Suppressor macrophage treated with lipopolysaccharide for 4 hours (primary cell): Measurements from ENCODE around the gene MYO1E.
"Not testable (repeated sequence)": the region's sequence is repeated elsewhere in the genome, so short reads cannot be mapped to it uniquely, and the experiment has no call there.

ENCODE experiments used
- DNase-seq: peaks from one replicate; pipeline ENCODE4 v3.0.0-alpha.2; 2020

The MYO1E gene

DNA sequence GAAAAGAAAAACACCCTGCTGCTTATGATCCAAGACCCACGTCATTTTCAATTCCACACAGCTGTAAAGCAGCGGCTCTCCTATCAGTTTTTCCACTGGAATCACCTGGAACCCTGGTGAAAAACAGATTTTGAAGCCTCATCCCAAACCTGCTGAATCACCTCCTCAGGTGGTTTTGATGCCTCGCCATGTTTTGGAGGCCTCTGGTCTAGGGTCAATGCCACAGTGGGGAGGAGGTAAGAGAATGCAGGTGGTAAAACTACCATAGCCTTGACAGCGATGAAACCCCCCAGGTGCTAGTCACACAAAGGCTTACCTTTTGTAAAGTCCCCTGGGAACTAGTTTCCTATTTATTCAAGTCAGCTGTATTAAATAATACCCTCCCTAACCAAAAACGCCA is 24.8 kb downstream of the MYO1E start:
- DNase-seq = no peak

GRCh38 chr15:59346951-59347350 is 25.7 kb downstream of the MYO1E start:
- no peak for DNase-seq

DNA sequence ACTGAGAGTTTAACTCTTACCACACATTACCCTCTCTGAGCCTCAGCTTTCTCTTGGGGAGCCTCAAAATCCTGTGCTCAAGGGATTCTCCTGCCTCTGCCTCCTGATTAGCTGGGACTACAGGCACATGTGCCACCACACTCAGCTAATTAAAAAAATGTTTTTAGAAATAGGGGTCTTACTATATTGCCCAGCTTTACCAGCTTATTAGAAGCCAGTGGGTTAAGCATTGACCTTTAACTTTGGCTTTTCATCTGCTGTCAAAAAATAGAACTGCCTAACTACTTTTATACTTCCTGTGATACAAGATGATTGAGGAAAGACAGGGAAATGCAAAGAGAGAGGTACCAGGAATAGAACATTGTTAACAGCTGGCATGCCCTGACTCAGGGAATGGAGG is 27.3 kb downstream of the MYO1E start:
- no peak for DNase-seq

- no peak for DNase-seq
Observed at GRCh38 chr15:59344311-59344710, 28.4 kb downstream of the MYO1E start.

GRCh38 chr15:59340325-59340724 is 32.3 kb downstream of the MYO1E start:
- no peak for DNase-seq

DNA sequence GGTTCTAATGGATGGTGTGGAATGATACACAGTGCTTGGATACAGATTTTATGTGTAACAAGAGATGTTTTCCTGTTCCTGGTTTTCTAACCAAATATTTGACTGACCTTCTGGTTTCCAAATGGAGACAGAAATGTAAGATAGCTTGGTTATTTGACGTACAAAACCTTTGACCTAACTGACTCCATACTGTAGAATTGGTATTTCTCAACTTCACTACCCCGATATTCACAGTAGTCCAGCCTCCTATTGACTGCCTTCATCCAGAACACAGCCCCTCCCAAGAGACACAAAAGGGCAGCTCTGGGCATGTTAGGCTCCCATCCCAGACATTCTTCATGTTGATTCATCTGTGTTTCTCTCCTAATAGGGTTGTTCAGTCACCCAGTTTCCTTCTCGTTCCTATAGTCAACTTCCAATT is 33.4 kb downstream of the MYO1E start:
- no peak for DNase-seq

DNA sequence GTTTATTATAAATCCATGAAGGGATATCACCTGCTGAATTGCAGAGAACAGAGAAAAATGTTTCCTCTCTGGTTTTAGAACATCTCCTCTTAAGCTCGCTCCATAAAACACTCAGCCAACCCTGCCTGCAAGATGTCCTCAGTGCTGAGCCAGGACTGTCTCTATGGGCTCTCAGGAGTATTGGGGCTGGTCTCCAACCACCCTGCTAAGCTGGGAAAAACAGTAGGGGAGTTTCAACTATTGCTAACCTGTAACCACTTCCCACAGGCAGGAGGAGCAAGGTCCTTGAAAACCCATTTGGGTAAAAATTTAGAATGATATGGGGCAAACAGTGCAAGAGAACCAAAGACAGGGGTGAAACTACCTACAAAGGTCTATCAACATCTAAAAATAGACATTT is 34.3 kb downstream of the MYO1E start:
- DNase-seq = no peak

GRCh38 chr15:59336725-59337124 is 35.9 kb downstream of the MYO1E start:
- not testable (repeated sequence) for DNase-seq

DNA sequence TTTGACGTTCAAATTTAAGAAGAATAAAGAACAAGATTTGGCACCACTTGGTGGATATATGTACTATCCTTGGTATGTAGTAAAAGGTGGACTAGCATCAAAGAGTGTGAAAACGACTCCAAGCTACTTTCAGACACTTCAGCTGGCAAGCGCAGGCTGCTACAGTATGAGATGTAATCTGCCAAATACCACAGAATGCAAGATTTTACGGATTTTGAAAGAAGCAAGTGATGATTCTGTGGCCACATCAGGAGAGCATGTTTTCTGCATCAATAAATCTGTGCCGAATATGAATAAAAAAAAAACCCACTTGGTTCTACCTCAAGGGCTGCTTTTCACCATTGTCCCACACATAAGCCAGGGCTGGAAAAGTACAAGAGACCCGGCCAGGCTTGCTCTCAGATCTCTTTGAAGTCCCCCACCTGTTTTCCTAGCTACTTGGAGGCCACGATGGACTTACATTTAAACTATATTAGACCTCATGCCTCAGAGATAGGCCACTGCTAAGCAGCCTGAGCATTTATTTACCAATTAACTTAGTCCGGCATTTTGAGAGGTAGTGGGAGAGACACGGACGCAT is 37.4 kb downstream of the MYO1E start:
- DNase-seq = no peak

GRCh38 chr15:59334076-59334415 is 38.6 kb downstream of the MYO1E start:
- no peak for DNase-seq

DNA sequence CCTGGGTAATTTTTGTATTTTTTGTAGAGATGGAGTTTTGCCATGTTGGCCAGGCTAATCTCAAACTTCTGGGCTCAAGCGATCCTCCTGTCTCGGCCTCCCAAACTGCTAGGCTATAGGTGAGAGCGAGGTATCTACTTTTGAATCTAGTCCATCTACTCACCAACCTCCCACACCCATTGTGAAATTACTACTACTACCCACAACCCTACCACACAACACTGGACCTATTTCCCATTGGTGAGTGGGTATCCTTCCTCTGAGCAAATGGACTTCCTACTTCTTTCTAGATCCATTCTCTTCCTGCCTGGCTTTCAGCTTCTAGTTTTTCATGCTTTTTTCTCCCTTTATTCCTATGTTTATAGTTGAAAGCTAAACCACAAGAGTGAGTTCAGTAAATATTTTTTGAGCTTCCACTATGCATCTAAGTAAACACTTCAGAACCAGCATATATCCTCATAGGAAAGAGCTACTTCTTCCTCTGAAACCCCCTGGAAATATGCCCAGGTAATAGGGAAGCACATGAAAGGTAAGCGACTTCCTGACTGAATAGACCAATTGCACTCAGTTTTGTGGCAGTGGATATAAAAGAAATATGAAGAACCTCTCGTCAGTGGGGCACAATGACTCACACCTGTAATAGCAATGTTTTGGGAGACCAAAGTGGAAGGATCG is 39.1 kb downstream of the MYO1E start:
- no peak for DNase-seq

DNA sequence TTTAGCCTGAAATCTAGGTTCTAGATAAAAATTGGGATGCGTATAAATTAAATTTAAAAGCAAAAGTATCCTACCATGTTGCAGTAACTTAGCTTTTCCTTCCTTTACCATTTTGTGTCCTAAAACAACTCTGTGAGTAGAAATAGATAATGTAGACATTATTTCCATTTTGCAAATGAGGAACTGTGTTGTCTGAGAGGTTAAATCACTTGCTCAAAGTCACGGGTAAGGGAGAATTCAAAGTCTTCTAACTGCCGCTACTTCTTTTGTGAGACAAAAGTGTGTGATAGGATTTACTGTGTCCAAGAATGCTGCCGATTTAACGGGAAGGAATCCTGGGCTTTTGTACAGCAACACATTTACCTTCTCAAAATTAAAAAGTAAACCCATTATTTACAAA is 40.7 kb downstream of the MYO1E start:
- peak; percentile 26 for DNase-seq

DNA sequence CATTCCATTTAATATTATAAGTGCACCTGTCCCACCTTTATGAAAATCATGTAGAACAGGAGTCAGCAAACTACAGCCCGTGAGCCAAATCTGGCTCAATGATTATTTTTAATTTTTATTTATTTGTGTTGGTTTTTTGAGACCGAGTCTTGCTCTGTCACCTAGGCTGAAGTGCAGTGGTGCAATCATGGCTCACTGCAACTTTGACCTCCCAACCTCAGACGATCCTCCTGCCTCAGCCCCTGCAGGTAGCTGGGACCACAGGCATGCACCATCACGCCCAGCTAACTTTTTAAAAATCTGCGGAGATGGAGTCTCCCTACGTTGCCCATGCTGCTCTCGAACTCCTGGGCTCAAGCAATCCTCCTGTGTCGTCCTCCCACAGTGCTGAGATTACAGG is 42.0 kb downstream of the MYO1E start:
- DNase-seq = no peak

- DNase-seq = peak; percentile 54
Observed at GRCh38 chr15:59329570-59330350, 42.9 kb downstream of the MYO1E start.

- DNase-seq = no peak
Observed at GRCh38 chr15:59329091-59329490, 43.6 kb downstream of the MYO1E start.

DNA sequence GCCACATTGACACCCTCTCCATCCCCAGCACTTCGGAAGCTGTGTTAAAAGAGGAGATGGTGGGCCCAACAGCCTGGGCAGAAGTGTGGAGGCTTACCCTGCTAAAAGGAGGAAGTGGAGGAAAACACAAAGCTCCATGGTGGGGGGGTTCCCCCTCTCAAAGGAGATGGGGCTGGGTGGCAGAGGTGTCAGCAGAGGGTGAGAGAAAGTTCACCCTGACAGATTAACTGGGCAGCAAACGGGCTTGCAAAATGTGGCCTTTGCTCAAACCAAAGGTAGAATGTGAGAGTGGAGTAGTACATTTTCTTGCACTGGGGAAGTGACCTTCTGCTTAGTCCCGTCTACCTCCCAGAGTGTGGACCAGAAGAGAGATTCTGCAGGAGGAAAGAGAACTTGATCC is 44.7 kb downstream of the MYO1E start:
- DNase-seq = peak; percentile 51

DNA sequence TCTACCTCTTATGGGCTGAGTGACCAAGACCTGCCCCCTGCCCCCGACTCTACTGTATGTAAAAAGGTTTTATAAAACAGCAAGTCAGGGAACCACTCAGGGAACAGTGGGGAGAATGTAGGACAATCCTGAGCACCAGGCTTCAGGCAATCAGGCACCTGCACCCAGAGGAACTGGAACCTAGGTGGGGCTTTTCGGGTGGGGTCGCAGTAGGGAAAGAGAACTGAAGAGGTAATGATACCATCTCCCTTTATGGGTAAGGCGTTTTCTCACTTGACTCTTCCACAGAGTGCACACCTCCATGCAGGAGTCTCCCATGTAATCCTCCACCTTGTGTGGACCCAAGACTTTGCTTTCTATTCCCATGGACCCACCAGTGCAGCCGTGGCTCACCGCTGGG is 45.8 kb downstream of the MYO1E start:
- no peak for DNase-seq

DNA sequence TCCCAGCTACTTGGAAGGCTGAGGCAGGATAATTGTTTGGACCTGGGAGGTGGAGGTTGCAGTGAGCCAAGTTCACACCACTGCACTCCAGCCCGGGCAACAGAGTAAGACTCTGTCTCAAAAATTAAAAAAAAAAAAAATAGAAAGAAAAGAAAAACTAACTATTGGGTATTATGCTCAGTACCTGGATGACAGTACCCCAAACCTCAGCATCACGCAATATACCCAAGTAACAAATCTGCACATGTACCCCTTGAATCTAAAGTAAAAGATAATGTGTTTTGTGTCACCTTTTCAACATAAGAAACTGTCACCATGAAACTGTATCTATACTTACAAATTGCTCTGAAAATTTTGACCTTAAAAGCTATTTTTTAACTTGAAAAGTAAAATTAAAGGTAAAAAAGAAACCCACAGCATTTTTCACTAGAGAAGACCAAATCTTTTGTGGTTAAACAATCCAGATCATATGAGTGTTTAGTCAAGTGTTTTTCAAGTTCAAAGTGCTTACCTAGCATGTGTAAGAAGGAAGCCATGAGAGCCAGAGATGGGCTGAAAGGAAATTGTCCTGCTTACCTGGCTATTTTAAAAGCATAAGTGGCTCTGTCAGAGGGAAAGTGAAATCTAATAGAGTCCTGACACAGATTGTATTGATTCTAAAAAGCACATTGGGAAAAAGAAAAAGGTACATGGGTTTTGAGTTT is 50.5 kb downstream of the MYO1E start:
- DNase-seq = no peak

DNA sequence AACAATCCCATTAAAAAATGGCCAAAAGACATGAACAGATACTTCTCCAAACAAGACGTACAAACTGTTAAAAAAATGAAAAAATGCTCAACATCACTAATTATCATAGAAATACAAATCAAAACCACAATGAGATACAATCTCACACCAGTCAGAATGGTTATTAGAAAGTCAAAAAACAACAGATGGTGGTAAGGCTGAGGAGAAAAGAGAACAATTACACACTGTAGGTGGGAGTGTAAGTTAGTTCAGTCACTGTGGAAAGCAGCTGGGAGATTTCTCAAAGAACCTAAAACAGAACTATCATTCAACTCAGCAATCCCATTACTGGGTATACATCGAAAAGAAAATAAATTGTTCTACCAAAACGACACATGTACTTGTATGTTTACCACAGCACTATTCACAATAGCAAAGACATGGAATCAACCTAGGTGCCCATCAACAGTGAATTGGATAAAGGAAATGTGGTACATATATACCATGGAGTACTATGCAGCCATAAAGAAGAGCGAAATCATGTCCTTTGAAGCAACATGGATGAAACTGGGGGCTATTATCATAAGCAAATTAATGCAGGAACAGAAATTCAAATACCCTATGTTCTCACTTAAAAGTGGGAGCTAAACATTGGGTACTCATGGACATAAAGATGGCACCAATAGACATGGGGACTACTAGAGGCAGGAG is 51.5 kb downstream of the MYO1E start:
- no peak for DNase-seq

DNA sequence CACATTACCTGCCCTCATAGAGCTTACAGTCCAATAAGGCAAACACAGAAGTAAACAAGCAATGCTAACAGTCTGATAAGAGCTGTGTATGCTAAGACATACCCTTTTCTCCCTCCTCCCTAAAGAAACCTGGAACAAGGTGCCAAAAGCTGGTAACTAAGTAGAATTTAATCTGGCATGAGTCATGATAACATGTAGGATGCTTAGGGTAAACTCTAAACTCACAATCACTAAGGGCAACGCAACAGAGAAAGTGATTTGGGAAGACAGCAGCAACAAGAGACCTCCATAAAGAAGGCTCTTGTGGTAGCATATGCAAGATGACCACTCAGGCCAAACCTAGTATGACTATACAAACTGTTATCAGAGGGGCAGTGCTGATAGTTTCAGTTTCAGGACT is 55.5 kb downstream of the MYO1E start:
- no peak for DNase-seq

- no peak for DNase-seq
Observed at GRCh38 chr15:59315914-59316451, 56.7 kb downstream of the MYO1E start.

DNA sequence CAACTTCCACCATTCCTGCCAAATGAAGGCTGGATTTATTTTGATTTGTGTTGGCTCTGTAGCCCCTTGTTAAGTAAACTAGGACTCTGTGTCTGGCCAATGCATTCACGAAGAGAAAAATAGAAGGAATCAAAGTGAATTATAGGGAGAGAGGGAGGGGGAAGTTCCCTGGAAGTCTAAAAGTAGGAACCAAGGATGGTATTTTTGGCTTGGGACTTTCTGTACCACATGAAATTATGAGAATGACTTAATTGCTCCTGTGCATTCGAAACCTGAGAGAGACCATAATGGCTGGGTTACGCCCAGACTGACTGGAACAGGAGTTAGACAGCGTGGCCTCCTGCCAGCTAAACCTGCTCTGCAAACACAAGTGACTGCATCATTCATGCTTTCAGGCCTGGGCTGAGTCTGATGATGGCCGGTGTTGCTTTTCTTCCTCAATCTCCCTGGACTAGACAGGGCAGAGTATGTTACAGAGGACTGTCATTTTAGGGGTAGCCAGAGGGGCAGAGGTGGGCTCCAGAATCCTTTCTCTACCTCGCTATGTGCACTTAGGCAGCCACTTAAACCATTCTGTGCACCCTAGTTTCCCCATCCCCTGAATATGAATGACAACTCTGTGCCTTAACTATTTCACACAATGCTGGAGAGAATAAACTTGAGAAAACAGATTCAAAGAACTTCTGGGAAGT is 58.9 kb downstream of the MYO1E start:
- DNase-seq = peak; percentile 72
